Choroid plexus epithelial cell (primary cell): ENCODE data around the gene LGR4.

Source experiments
- DNase-seq: peaks from one replicate; pipeline ENCODE4 v3.0.0-alpha.2; 2010; ENCODE audit warnings: low read depth
- H3K4me3 ChIP-seq: 2 replicates; pipeline ENCODE4 v1.5.1; 2011; ENCODE audit warnings: low read depth, mild to moderate bottlenecking, control low read depth, low read length, moderate library complexity
- TF ChIP-seq, protein P1 (sequence below): conservative IDR thresholded peaks from 2 replicates; pipeline ENCODE4 v1.5.1; 2011; ENCODE audit warnings: low read depth, mild to moderate bottlenecking, control low read depth, inconsistent platforms, low read length, moderate library complexity

Gene LGR4

DNA sequence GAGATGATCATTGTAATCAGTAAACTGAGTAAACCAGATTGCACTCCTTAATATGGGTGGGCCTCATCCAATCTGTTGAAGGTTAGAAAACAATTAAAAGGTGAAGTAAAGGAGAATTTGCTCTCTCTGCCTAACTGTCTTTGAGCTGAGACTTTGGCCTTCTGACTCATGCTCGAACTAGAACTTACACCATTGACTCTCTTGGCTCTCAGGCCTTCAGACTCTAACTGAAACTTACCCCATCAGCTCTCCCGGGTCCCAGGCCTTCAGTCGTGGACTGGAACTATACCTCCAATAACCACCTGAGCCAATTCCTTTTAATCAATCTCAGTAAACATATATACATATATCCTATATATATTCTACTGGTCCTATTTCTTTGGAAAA, 34.0 kb downstream of the LGR4 start:
- no peak overlapping the region for H3K4me3 ChIP-seq
- DNase-seq, result no peak
- TF ChIP-seq, protein P1, sequence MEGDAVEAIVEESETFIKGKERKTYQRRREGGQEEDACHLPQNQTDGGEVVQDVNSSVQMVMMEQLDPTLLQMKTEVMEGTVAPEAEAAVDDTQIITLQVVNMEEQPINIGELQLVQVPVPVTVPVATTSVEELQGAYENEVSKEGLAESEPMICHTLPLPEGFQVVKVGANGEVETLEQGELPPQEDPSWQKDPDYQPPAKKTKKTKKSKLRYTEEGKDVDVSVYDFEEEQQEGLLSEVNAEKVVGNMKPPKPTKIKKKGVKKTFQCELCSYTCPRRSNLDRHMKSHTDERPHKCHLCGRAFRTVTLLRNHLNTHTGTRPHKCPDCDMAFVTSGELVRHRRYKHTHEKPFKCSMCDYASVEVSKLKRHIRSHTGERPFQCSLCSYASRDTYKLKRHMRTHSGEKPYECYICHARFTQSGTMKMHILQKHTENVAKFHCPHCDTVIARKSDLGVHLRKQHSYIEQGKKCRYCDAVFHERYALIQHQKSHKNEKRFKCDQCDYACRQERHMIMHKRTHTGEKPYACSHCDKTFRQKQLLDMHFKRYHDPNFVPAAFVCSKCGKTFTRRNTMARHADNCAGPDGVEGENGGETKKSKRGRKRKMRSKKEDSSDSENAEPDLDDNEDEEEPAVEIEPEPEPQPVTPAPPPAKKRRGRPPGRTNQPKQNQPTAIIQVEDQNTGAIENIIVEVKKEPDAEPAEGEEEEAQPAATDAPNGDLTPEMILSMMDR, result no peak

DNA sequence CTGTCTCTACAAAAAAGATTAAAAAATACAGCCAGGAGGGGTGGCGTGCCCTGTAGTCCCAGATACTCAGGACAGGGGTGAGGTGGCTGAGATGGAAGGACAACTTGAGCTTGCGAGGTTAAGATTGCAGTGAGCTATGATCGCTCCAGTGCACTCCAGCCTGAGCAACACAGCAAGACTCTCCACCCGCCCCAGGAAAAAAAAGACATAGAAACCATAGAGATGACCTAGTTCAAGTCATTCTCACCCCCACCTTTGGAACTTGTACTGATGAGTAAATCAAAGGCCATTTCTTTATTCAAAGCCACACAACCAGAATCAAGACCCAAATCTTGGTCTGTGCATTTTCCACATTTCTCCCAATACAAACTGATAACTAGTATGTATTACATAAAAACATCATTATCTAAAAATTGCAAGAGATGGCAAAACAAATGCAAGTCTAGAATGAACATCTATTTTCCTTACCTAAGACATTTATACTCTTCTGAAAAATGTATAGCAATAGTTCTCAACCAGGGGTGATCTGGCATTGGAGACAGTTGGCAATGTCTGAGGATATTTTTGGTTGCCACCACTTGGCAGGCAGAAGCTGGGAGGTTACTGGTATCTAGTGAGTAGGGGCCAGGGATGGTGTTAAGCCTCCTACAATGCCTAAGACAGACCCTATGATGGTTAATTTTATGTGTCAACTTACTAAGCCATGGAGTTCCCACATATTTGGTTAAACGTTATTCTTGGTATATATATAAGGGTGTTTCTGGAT, 34.6 kb downstream of the LGR4 start:
- TF ChIP-seq, protein P1, result no peak
- no peak for DNase-seq
- no peak overlapping the region for H3K4me3 ChIP-seq

DNA sequence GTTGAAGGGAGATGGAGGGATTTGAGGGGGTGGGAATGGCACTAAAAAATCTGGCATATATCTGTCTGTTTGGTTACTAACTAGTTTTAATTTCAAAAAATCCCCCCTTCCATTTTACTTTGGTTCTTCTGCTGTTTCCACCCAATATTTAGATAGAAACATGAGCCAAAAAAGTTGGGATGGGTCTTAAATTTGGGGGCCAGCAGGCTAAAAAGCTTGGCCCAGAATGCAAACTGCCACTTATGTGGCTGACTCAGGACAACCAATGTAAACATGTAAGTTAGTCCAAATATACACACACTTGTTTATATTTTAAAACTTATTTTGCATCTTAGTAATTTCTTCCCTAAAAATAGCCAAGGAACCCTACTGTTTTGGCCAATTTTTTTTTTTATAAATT, 35.7 kb downstream of the LGR4 start:
- TF ChIP-seq, protein P1, result no peak
- no peak overlapping the region for H3K4me3 ChIP-seq
- DNase-seq, result no peak

DNA sequence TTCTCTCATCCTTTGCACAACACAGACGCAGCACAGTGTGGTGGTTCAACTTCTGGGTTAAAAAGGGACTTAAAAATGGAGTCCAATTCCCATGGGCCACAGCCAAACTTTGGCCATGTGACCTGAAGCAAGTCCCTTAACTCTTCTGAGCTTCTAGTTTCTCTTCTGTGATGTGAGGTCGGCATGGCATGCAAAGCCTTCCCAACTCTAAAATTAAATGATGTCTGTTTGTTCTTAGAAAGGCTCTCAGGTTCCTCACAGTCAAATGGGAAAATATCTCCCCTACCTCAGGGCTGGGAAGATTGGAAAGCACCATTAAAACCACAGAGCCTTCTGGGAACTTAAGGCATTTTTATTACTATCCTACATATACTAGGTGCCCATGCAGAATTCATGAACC, 38.8 kb downstream of the LGR4 start:
- no peak for DNase-seq
- TF ChIP-seq, protein P1, result no peak
- no peak overlapping the region for H3K4me3 ChIP-seq

DNA sequence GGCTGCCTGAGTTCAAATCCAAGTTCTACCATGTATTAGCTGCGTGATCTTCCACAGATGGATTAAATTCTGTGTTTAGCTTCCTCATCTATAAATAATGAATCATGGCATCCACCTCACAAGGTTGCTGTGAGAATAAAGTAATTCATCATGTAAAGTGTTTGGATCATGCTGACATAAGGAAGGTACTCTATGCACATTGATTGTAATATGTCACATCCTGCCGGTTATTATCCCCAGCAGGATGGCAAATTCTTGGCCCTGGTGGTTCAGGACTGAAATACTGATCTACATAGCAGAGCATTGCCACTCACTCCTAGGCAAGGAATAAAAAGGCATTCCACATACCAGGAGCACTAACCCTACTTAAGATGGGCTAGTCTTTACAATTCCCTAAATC, 40.8 kb downstream of the LGR4 start:
- TF ChIP-seq, protein P1, result no peak
- no peak for DNase-seq
- H3K4me3 ChIP-seq, result no peak overlapping the region

DNA sequence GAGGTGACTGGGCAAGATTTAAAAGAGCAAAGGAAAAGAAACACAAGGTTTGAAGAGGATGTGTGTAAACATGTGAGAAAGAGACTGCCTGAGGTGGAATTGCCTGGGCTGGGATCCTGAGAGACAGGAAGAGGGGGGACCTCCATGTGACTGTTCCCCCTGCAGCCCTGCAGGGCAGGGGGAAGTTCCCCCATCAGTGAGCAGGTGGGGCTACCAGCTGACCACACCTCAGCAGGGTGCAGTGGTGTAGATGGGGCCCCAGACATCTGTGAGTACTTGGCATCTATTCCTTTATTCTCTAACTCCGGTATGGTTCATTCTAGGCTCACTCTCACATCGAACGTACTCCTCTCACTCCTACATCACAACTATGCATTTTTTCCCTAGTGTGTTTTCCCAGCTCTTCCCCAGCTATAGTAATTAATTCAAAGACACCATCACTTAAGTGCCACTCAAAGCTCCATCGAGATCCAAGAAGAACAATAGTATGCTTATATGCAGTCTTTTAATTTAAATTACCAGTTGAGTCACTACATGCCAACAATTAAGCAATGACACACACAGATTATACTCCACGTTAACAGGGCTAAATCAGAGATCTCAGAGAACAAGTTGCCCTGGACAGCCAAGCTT, 42.7 kb downstream of the LGR4 start:
- H3K4me3 ChIP-seq, result no peak overlapping the region
- no peak for DNase-seq
- TF ChIP-seq, protein P1, result no peak
